Body of pancreas (tissue), 4 donors: ENCODE data around the gene DMBT1. TPM values are rescaled to one million over a fixed set of nuclear protein-coding genes. Genes with fewer than 3 reads are reported as not detected.
A peak's percentile ranks its signal among the peaks of the same experiment; 100 is the strongest.

Experiments
- ATAC-seq: fragments of 150-250 bp; one replicate; pipeline ENCODE4 v1.9.1; 2016
- DNase-seq, 4 donors: peaks; one replicate each; pipeline ENCODE4 v3.0.0-alpha.2; 2019
- H3K27ac ChIP-seq, 4 donors: fragments of 200-600 bp; sonication (generic); 1 replicate in 3 of 4; 2 replicates in 1 of 4; pipeline versions ENCODE4 v1.5.1 to v1.6.1; 2016 to 2019; ENCODE audit warnings: mild to moderate bottlenecking in 1 of 4, mixed read lengths in 1 of 4, moderate library complexity in 1 of 4
- H3K27me3 ChIP-seq, 2 donors: fragments of 200-600 bp; sonication (generic); one replicate each; pipeline ENCODE4 v1.6.0; 2016; ENCODE audit warnings: mild to moderate bottlenecking in 1 of 2
- H3K36me3 ChIP-seq, 2 donors: fragments of 200-600 bp; sonication (generic); replicated peaks in 1 of 2; 2 replicates each; pipeline ENCODE4 v1.5.1; 2016; ENCODE audit warnings: low read depth in 2 of 2; ENCODE audit not compliant: insufficient read depth in 1 of 2
- H3K4me1 ChIP-seq: fragments of 200-600 bp; sonication (generic); one replicate; pipeline ENCODE4 v1.6.0; 2016
- H3K4me3 ChIP-seq, 2 donors: fragments of 200-600 bp; sonication (generic); 1 replicate in 1 of 2; 2 replicates in 1 of 2; pipeline ENCODE4 v1.5.1; 2016 to 2019
- H3K9me3 ChIP-seq, 3 donors: fragments of 200-600 bp; sonication (generic); 1 replicate in 2 of 3; 2 replicates in 1 of 3; pipeline ENCODE4 v1.5.1; 2016
- CTCF ChIP-seq, 7 experiments: fragments of 450-650 bp in 4 of 7; fragments of 200-600 bp in 3 of 7; sonication (generic) in 3 of 7; IDR thresholded peaks; one replicate each; pipeline ENCODE4 v1.5.1; 2016 to 2019; ENCODE audit warnings: antibody characterized with exemption in 7 of 7
- POLR2A ChIP-seq, 3 donors: fragments of 450-650 bp; IDR thresholded peaks; one replicate each; pipeline ENCODE4 v1.6.1; 2016; ENCODE audit warnings: antibody characterized with exemption in 3 of 3, mild to moderate bottlenecking in 2 of 3
- WGBS, 2 donors: methylation state at CpG; one replicate each; pipeline ENCODE4 v1.1.5; 2017; 5-methylcytosine and 5-hydroxymethylcytosine counted together
- intact Hi-C: fragments of 100-400 bp; cut with DNase I; formaldehyde crosslinking; loops from one replicate; pipeline ENCODE4 v1.15.1; 2023
- total RNA-seq, 2 donors: library from RNA; depleted of rRNA; stranded (reverse); fragments of >200 nt; gene quantifications; one replicate each; pipeline ENCODE4 v1.1.0, GENCODE V29; 2016

The DMBT1 gene
- total RNA-seq, 2 donors from 2014 or later = 0.26 to 0.33 TPM

GRCh38 chr10:122564980-122565379, 4.4 kb downstream of the DMBT1 start:
- Histone ChIP-seq H3K9me3 (no peaks in the 10 kb centered on the region), H3K4me1 (no peaks in the 10 kb centered on the region), H3K27me3 (no peaks in the 10 kb centered on the region), H3K4me3 (no peak overlapping the region), H3K36me3 (no peaks in the 10 kb centered on the region), H3K27ac (no peak overlapping the region)
- no peak for ATAC-seq
- DNase-seq = no peak
- intact Hi-C loops = loop anchor here (5.0 kb wide), 1 partner anchor 268 kb away; no protein-coding TSS in a partner anchor
- no peak for TF ChIP-seq POLR2A (IDR thresholded peaks at IDR 0.05)
- TF ChIP-seq CTCF (IDR thresholded peaks at IDR 0.05) = no peak

DNA sequence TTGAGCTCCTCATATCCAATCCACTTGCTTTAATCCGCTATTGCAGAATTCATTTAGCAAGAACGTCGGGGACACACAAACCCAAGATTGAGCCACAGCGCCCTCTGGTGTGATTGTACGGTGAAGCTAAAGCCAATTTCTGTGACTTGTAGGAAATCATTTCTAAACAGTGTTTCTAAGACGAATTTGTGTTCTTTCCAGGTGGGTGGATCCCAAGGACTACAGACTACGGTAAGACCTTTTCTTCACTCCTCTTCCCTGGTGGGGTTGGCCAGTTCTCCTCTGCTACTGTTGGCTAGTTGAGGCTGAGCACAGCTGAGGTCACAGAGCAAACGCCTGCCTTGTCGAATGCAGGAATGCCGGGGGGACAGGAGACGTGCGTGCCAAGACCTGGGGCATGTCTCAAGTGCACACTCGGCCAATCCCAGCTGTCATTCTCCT, 5.2 kb downstream of the DMBT1 start:
- H3K4me1 ChIP-seq = no peaks in the 10 kb centered on the region
- no peak overlapping the region for H3K27ac ChIP-seq
- H3K9me3 ChIP-seq = no peaks in the 10 kb centered on the region
- peak; percentile 79 to 88 (median 82) for DNase-seq
- intact Hi-C loops = loop anchor here (5.0 kb wide), 1 partner anchor 268 kb away; no protein-coding TSS in a partner anchor
- no peak for TF ChIP-seq POLR2A (IDR thresholded peaks at IDR 0.05)
- TF ChIP-seq CTCF (IDR thresholded peaks at IDR 0.05) = peak; percentile 74 to 86 (median 83)
- H3K4me3 ChIP-seq = no peak overlapping the region
- ATAC-seq = peak; percentile 78
- no peaks in the 10 kb centered on the region for H3K27me3 ChIP-seq
- H3K36me3 ChIP-seq = no peaks in the 10 kb centered on the region
- 1 to 5% methylated on average over 10 to 13 of the region's 13 CpGs for WGBS, 2 donors

DNA sequence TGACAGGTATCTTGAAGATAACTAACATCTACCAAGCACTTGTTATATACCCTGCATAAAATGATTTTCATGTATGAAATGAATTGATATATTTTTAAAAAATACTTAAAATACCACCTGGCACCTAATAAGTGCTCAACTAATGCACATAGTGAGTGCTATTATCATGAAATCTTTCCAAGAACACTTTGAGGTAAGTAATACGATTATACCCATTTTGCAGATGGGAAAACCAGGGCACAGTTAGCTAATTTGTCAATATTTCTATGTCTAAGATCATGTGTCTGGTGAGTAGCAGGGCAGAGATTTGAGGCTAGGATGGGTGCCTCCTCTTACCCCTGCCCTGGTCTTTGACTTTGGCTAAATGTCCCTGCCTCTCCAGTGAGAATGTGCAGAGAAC, 6.1 kb downstream of the DMBT1 start:
- no peak for ATAC-seq

DNA sequence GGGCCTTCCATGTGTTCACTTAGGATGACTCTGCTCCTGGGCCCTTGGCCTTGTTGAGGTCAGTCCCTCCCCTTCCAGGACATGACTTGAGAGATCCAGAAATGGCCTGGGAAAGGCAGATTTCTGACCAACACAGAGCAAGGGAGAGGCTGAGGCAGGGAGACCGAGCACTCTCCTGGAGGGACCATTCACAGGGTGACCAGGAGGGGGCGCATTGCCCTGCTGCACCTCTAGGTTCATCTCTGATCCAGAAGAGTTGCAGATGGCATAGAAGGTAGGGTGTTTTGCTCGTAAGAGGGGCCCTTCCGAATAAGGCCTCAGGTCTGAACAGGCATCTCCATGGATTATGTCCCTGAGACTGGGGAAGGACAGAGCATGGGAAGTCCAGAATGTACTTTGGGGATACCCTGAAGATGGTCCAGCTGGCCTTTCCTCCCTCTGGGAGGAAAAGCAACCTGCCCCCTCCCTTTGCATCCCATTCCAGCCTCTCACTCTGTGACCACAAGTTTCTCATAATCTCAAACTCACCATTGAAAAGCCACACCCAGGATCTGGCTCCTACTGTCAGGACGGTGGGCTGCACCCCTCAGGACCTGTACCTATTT, 6.6 kb downstream of the DMBT1 start:
- no peaks in the 10 kb centered on the region for H3K36me3 ChIP-seq
- ATAC-seq = peak; percentile 54
- H3K27ac ChIP-seq = no peak overlapping the region
- no peak for TF ChIP-seq POLR2A (IDR thresholded peaks at IDR 0.05)
- TF ChIP-seq CTCF (IDR thresholded peaks at IDR 0.05) = peak; percentile 9 to 51 (median 45)
- no peaks in the 10 kb centered on the region for H3K27me3 ChIP-seq
- H3K9me3 ChIP-seq = no peaks in the 10 kb centered on the region
- DNase-seq = peak; percentile 31 to 59 (median 44)
- no peak overlapping the region for H3K4me3 ChIP-seq
- H3K4me1 ChIP-seq = no peaks in the 10 kb centered on the region
- 56% methylated on average over 5 of the region's 5 CpGs for WGBS, 2 donors
- intact Hi-C loops = loop anchor here (5.0 kb wide), 1 partner anchor 270 kb away; no protein-coding TSS in a partner anchor

More for the DNA sequence above, 6.1 kb downstream of the DMBT1 start:
- Histone ChIP-seq H3K36me3 (no peaks in the 10 kb centered on the region), H3K27ac (no peak overlapping the region), H3K4me3 (no peak overlapping the region), H3K4me1 (no peaks in the 10 kb centered on the region), H3K27me3 (no peaks in the 10 kb centered on the region), H3K9me3 (no peaks in the 10 kb centered on the region)
- no peak for DNase-seq
- 82 to 83% methylated on average over 1 of the region's 1 CpG for WGBS, 2 donors
- intact Hi-C loops = loop anchor here (5.0 kb wide), 1 partner anchor 269 kb away; no protein-coding TSS in a partner anchor
- TF ChIP-seq POLR2A (IDR thresholded peaks at IDR 0.05) = no peak
- TF ChIP-seq CTCF (IDR thresholded peaks at IDR 0.05) = no peak

- ATAC-seq = no peak
- H3K36me3 ChIP-seq = no peaks in the 10 kb centered on the region
- 85 to 89% methylated on average over 3 to 8 of the region's 8 CpGs for WGBS, 2 donors
- H3K4me1 ChIP-seq = no peaks in the 10 kb centered on the region
- no peak for TF ChIP-seq POLR2A (IDR thresholded peaks at IDR 0.05)
- TF ChIP-seq CTCF (IDR thresholded peaks at IDR 0.05) = no peak
- no peak overlapping the region for H3K27ac ChIP-seq
- H3K27me3 ChIP-seq = no peaks in the 10 kb centered on the region
- no peak overlapping the region for H3K4me3 ChIP-seq
- DNase-seq = no peak
- intact Hi-C loops = loop anchor here (5.0 kb wide), 1 partner anchor 271 kb away; no protein-coding TSS in a partner anchor
- no peaks in the 10 kb centered on the region for H3K9me3 ChIP-seq
Observed at GRCh38 chr10:122568551-122568950, 8.0 kb downstream of the DMBT1 start.
